ENCODE data around the gene TUBGCP6. TPM values are rescaled to one million over a fixed set of nuclear protein-coding genes. Genes with fewer than 3 reads are reported as not detected.

TUBGCP6 gene
- total and polyA plus RNA-seq, 11 donors: 11.6 to 28.8 (median 17.7) TPM

GRCh38 chr22:50261615-50262459 is 17.0 kb upstream of the TUBGCP6 start, which contains the start of gene MAPK12:
MAPK12 (minus strand) TSS chr22:50261683; CDS start chr22:50261509, 174 bp downstream.
- H3K27ac ChIP-seq: peak within 1 kb of the TSS in 11 of 12 donors; percentile 21 to 71 (median 62)
- H3K27me3 ChIP-seq: peaks cover 0 to 13% (median 0%) of the 10 kb centered on the region in 9 donors
- intact Hi-C loops (cut with DNase I): no loop called here
- TF ChIP-seq POLR2A (IDR thresholded peaks at IDR 0.05): no peak
- TF ChIP-seq, protein P1, sequence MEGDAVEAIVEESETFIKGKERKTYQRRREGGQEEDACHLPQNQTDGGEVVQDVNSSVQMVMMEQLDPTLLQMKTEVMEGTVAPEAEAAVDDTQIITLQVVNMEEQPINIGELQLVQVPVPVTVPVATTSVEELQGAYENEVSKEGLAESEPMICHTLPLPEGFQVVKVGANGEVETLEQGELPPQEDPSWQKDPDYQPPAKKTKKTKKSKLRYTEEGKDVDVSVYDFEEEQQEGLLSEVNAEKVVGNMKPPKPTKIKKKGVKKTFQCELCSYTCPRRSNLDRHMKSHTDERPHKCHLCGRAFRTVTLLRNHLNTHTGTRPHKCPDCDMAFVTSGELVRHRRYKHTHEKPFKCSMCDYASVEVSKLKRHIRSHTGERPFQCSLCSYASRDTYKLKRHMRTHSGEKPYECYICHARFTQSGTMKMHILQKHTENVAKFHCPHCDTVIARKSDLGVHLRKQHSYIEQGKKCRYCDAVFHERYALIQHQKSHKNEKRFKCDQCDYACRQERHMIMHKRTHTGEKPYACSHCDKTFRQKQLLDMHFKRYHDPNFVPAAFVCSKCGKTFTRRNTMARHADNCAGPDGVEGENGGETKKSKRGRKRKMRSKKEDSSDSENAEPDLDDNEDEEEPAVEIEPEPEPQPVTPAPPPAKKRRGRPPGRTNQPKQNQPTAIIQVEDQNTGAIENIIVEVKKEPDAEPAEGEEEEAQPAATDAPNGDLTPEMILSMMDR (IDR thresholded peaks at IDR 0.05): no peak
- WGBS, 4 donors: 4 to 29% (median 9%) methylated on average over 6 to 61 of the region's 61 CpGs
- H3K9me3 ChIP-seq: no peaks in the 10 kb centered on the region
- peaks cover 0 to under 1% (median 0%) of the 10 kb centered on the region in 9 donors for H3K36me3 ChIP-seq
- peaks cover 6 to 53% (median 16%) of the 10 kb centered on the region in 12 donors for H3K4me1 ChIP-seq
- peak within 1 kb of the TSS; percentile 37 to 84 (median 56) for H3K4me3 ChIP-seq
- ATAC-seq (peak in 3 of 4 donors; percentile 26 to 46 (median 44)), DNase-seq (peak in 3 of 5 donors; percentile 54 to 62 (median 62))

GRCh38 chr22:50260801-50261614 is 16.2 kb upstream of the TUBGCP6 start:
- ATAC-seq (peak in 3 of 4 donors; percentile 3 to 19 (median 6)), DNase-seq (peak in 1 of 5 donors; percentile 70)
- Histone ChIP-seq H3K27me3 (peaks cover 0 to 13% (median 0%) of the 10 kb centered on the region in 9 donors), H3K9me3 (no peaks in the 10 kb centered on the region), H3K27ac (peak overlapping the region in 11 of 12 donors; percentile 21 to 71 (median 60)), H3K4me3 (peak overlapping the region; percentile 37 to 84 (median 56)), H3K4me1 (peaks cover 5 to 51% (median 16%) of the 10 kb centered on the region in 12 donors), H3K36me3 (peaks cover 0 to 4% (median 0%) of the 10 kb centered on the region in 9 donors)
- WGBS, 4 donors: 0 to 5% (median 1%) methylated on average over 27 to 92 of the region's 92 CpGs
- intact Hi-C loops (cut with DNase I): no loop called here
- no peak for TF ChIP-seq POLR2A (IDR thresholded peaks at IDR 0.05)
- TF ChIP-seq, protein P1 (IDR thresholded peaks at IDR 0.05): no peak

DNA sequence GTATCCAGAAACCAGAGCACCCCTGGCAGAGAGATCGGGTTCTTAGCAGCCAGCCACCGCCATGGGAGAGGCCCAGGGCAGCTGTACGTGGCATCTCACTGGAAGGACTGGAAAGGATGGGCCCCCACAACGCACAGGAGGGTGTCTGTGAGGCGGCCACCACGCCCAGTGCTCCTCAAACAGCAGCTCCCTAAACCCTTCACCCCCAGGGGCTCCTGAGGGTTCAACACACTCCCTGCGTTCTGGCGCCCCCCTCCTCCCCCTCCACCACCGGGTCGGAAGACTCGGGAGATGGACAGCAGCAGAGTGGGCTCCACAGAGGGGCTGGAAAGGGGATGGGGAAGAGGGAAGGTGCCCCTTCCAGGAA is 15.6 kb upstream of the TUBGCP6 start:
- peaks cover 0 to 8% (median 0%) of the 10 kb centered on the region in 9 donors for H3K36me3 ChIP-seq
- peaks cover 5 to 51% (median 16%) of the 10 kb centered on the region in 12 donors for H3K4me1 ChIP-seq
- 30 to 50% (median 42%) methylated on average over 10 to 11 of the region's 11 CpGs for WGBS, 4 donors
- H3K27ac ChIP-seq: peak overlapping the region in 7 of 12 donors; percentile 21 to 71 (median 62)
- peak overlapping the region; percentile 37 to 84 (median 56) for H3K4me3 ChIP-seq
- H3K9me3 ChIP-seq: no peaks in the 10 kb centered on the region
- peaks cover 0 to 13% (median 0%) of the 10 kb centered on the region in 9 donors for H3K27me3 ChIP-seq
- intact Hi-C loops (cut with DNase I): no loop called here
- TF ChIP-seq, protein P1 (IDR thresholded peaks at IDR 0.05): no peak
- no peak for TF ChIP-seq POLR2A (IDR thresholded peaks at IDR 0.05)
- no peak for DNase-seq
- no peak for ATAC-seq

Measured in heart left ventricle (tissue), 16 donors.